Measurements from ENCODE around the gene TSHZ2. TPM values are rescaled to one million over a fixed set of nuclear protein-coding genes. Genes with fewer than 3 reads are reported as not detected.

Gene TSHZ2
- total RNA-seq, 4 donors from 2014 or later: 10.3 to 15.0 (median 12.9) TPM

DNA sequence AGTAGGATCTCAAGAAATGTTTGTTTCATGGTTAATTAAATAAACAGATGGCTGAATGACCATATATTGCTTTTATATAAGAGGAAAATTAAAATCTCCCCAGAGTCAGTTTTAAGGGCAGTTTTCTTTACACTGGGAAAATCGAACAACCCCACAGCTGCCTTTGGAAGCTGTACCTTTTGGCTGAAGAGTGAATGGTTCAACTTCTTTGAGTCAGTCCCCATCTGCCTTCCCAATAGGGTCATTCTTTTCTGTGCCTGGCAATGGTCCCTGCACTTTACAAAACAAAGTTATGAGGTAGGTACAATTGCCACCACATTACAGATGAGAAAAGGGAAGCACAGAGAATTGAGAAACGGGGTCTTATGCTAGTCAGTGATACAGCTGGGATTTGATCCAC, 39.5 kb downstream of the TSHZ2 start:
- peak; percentile 64 for DNase-seq (ENCODE audit: extremely low spot score)
- Histone ChIP-seq H3K9me3 (peaks cover 0 to 8% (median 6%) of the 10 kb centered on the region in 4 donors), H3K4me1 (no peaks in the 10 kb centered on the region), H3K36me3 (no peaks in the 10 kb centered on the region), H3K27ac (replicated peaks in 1 of 4) (no peak overlapping the region), H3K27me3 (no peaks in the 10 kb centered on the region), H3K4me3 (no peak overlapping the region)
- no peak for TF ChIP-seq POLR2AphosphoS5 (IDR thresholded peaks at IDR 0.05)
- TF ChIP-seq CTCF (IDR thresholded peaks at IDR 0.05): no peak
- TF ChIP-seq POLR2A (IDR thresholded peaks at IDR 0.05; ENCODE audit: low read depth): no peak
- intact Hi-C loops (cut with DNase I): no loop called here
- 83% methylated on average over 2 of the region's 2 CpGs for WGBS

GRCh38 chr20:53013183-53013582, 41.0 kb downstream of the TSHZ2 start:
- no peaks in the 10 kb centered on the region for H3K27me3 ChIP-seq
- H3K4me1 ChIP-seq: peaks cover 0 to under 1% (median 0%) of the 10 kb centered on the region in 4 donors
- no peak overlapping the region for H3K27ac ChIP-seq (replicated peaks in 1 of 4)
- DNase-seq (ENCODE audit: extremely low spot score): no peak
- no peak overlapping the region for H3K4me3 ChIP-seq
- WGBS: 85% methylated on average over 2 of the region's 2 CpGs
- H3K9me3 ChIP-seq: peaks cover 0 to 8% (median 6%) of the 10 kb centered on the region in 4 donors
- TF ChIP-seq CTCF (IDR thresholded peaks at IDR 0.05) (no peak), EP300 (IDR thresholded peaks at IDR 0.05) (no peak), POLR2AphosphoS5 (IDR thresholded peaks at IDR 0.05) (no peak), POLR2A (IDR thresholded peaks at IDR 0.05; ENCODE audit: low read depth) (no peak)
- intact Hi-C loops (cut with DNase I): no loop called here
- no peaks in the 10 kb centered on the region for H3K36me3 ChIP-seq

DNA sequence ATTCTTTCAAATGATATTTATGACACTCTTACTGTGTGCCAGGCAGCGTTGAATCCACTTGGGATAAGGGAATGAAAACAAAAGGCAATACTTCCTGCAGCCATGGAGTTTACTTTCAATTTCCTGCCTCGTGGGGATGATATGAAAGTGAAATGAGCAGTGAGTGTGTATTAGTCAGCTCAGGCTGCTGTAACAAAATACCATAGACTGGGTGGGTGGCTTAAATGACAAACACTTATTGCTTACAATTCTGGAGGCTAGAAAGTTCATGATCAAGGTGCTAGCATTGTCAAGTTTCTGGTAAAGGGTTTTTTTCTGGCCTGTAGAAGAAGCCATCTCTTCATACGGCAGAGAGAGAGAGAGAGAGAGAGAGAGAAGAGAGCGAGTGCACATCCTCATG, 41.7 kb downstream of the TSHZ2 start:
- DNase-seq (ENCODE audit: extremely low spot score): no peak
- Histone ChIP-seq H3K36me3 (no peaks in the 10 kb centered on the region), H3K4me1 (peaks cover 0 to 8% (median 0%) of the 10 kb centered on the region in 4 donors), H3K9me3 (peaks cover 0 to 8% (median 6%) of the 10 kb centered on the region in 4 donors), H3K27ac (replicated peaks in 1 of 4) (no peak overlapping the region), H3K4me3 (no peak overlapping the region), H3K27me3 (no peaks in the 10 kb centered on the region)
- TF ChIP-seq CTCF (IDR thresholded peaks at IDR 0.05) (no peak), EP300 (IDR thresholded peaks at IDR 0.05) (no peak), POLR2A (IDR thresholded peaks at IDR 0.05; ENCODE audit: low read depth) (no peak)
- intact Hi-C loops (cut with DNase I): no loop called here
- WGBS: 75% methylated on average over 4 of the region's 4 CpGs

DNA sequence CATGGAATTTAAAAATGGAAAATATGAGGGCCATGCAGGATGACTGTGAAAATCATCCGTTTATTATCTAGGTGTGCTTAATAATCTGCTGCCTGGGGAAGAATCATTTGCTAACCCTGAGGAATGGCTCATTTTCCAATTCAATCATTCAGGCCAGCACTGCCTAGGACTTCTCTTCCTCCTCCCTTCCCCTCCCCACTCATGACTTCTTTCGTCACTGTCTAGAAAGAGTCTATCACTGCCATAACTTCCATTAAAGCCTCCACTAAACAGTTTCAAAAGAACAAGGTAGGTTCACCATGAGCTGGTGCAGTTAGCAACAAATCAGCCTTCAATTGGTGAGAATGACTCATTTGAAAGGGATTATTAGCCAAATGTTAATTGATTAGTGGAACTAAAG, 43.9 kb downstream of the TSHZ2 start:
- 88% methylated on average over 2 of the region's 2 CpGs for WGBS
- peak; percentile 19 for DNase-seq (ENCODE audit: extremely low spot score)

More for the DNA sequence above, 43.9 kb downstream of the TSHZ2 start:
- no peak overlapping the region for H3K4me3 ChIP-seq
- no peaks in the 10 kb centered on the region for H3K36me3 ChIP-seq
- H3K27me3 ChIP-seq: no peaks in the 10 kb centered on the region
- peaks cover 0 to 8% (median 6%) of the 10 kb centered on the region in 4 donors for H3K9me3 ChIP-seq
- TF ChIP-seq POLR2AphosphoS5 (IDR thresholded peaks at IDR 0.05) (no peak), CTCF (IDR thresholded peaks at IDR 0.05) (no peak), POLR2A (IDR thresholded peaks at IDR 0.05; ENCODE audit: low read depth) (no peak), EP300 (IDR thresholded peaks at IDR 0.05) (no peak)
- peaks cover 0 to 9% (median 0%) of the 10 kb centered on the region in 4 donors for H3K4me1 ChIP-seq
- H3K27ac ChIP-seq (replicated peaks in 1 of 4): no peak overlapping the region
- intact Hi-C loops (cut with DNase I): no loop called here

All from esophagus muscularis mucosa (tissue), 4 donors.